ENCODE data around the gene FAM177B.

- no peak for TF ChIP-seq POLR2A (IDR thresholded peaks at IDR 0.05)
- no peak for TF ChIP-seq CTCF (IDR thresholded peaks at IDR 0.05)
These were observed 27.3 kb upstream of the FAM177B start for GRCh38 chr1:222709700-222710153.
